Ishikawa (cell line): ENCODE results near the gene TBC1D1.

Source experiments
- CEBPB ChIP-seq: IDR thresholded peaks from 2 replicates; pipeline ENCODE4 v1.6.1; 2012
- CREB1 ChIP-seq: IDR thresholded peaks from 2 replicates; pipeline ENCODE4 v1.6.1; 2012; ENCODE audit warnings: low read depth
- EGR1 ChIP-seq: IDR thresholded peaks from 2 replicates; pipeline ENCODE4 v1.6.1; 2012
- EP300 ChIP-seq: IDR thresholded peaks from 2 replicates; pipeline ENCODE4 v1.6.1; 2012; ENCODE audit warnings: borderline replicate concordance
- FOXM1 ChIP-seq: IDR thresholded peaks from 2 replicates; pipeline ENCODE4 v1.6.1; 2012; ENCODE audit warnings: low read depth, borderline replicate concordance
- MAX ChIP-seq: IDR thresholded peaks from 2 replicates; pipeline ENCODE4 v1.6.1; 2012
- NFIC ChIP-seq: IDR thresholded peaks from 2 replicates; pipeline ENCODE4 v1.6.1; 2012
- RAD21 ChIP-seq: IDR thresholded peaks from 2 replicates; pipeline ENCODE4 v1.6.1; 2012; ENCODE audit warnings: low read depth
- REST ChIP-seq: IDR thresholded peaks from 2 replicates; pipeline ENCODE4 v1.6.1; 2012; ENCODE audit warnings: low read depth, mild to moderate bottlenecking
- TAF1 ChIP-seq: IDR thresholded peaks from 2 replicates; pipeline ENCODE4 v1.6.1; 2012; ENCODE audit warnings: low read depth, mild to moderate bottlenecking
- TCF12 ChIP-seq: IDR thresholded peaks from 2 replicates; pipeline ENCODE4 v1.6.1; 2012; ENCODE audit warnings: low read depth
- TEAD4 ChIP-seq: IDR thresholded peaks from 2 replicates; pipeline ENCODE4 v1.6.1; 2012
- USF1 ChIP-seq: IDR thresholded peaks from 2 replicates; pipeline ENCODE4 v1.6.1; 2012
- YY1 ChIP-seq: IDR thresholded peaks from 2 replicates; pipeline ENCODE4 v1.6.1; 2012; ENCODE audit warnings: low read depth
- ZBTB7A ChIP-seq: IDR thresholded peaks from 2 replicates; pipeline ENCODE4 v1.6.1; 2012; ENCODE audit warnings: low read depth

The TBC1D1 gene

GRCh38 chr4:38085751-38086150, 194.9 kb downstream of the TBC1D1 start:
- TF ChIP-seq TCF12: no peak
- TF ChIP-seq EGR1: no peak
- TF ChIP-seq REST: no peak
- TF ChIP-seq ZBTB7A: no peak
- no peak for TF ChIP-seq EP300

- no peak for TF ChIP-seq NFIC
- no peak for TF ChIP-seq MAX
- TF ChIP-seq RAD21: no peak
- TF ChIP-seq CEBPB: no peak
- no peak for TF ChIP-seq EGR1
- no peak for TF ChIP-seq ZBTB7A
- no peak for TF ChIP-seq TAF1
- TF ChIP-seq TEAD4: no peak
- no peak for TF ChIP-seq EP300
- no peak for TF ChIP-seq FOXM1
- TF ChIP-seq REST: no peak
- no peak for TF ChIP-seq TCF12
- TF ChIP-seq YY1: no peak
- no peak for TF ChIP-seq USF1
- TF ChIP-seq CREB1: no peak
Measured at GRCh38 chr4:38086151-38086848, 195.4 kb downstream of the TBC1D1 start.

- no peak for TF ChIP-seq CEBPB
Measured at GRCh38 chr4:38086849-38087226, 196.0 kb downstream of the TBC1D1 start.

GRCh38 chr4:38088321-38088720, 197.4 kb downstream of the TBC1D1 start:
- TF ChIP-seq EP300: no peak
- TF ChIP-seq YY1: no peak
- TF ChIP-seq CREB1: no peak
- TF ChIP-seq REST: no peak
- no peak for TF ChIP-seq TAF1
- TF ChIP-seq USF1: no peak
- no peak for TF ChIP-seq ZBTB7A
- no peak for TF ChIP-seq TCF12
- TF ChIP-seq TEAD4: no peak
- TF ChIP-seq EGR1: no peak
- no peak for TF ChIP-seq CEBPB

- TF ChIP-seq NFIC (no peak), ZBTB7A (no peak), TAF1 (no peak), EP300 (no peak), EGR1 (no peak), MAX (no peak), CREB1 (no peak), CEBPB (no peak), RAD21 (no peak), TCF12 (no peak), REST (no peak), YY1 (no peak), USF1 (no peak), TEAD4 (no peak), FOXM1 (no peak)
Measured at GRCh38 chr4:38089961-38090360, 199.1 kb downstream of the TBC1D1 start.
